Endodermal cell (in vitro differentiated cells): ENCODE results near the gene IL13RA2. TPM values are rescaled to one million over a fixed set of nuclear protein-coding genes. Genes with fewer than 3 reads are reported as not detected.

ENCODE experiments used
- DNase-seq: peaks from one replicate; pipeline ENCODE4 v3.0.0-alpha.2; 2017
- H3K27ac ChIP-seq: 2 replicates; pipeline ENCODE4 v1.5.1; 2013; ENCODE audit warnings: mild to moderate bottlenecking, low read depth, low read length, moderate library complexity
- H3K27me3 ChIP-seq: 2 replicates; pipeline ENCODE4 v1.6.1; 2013; ENCODE audit warnings: mild to moderate bottlenecking, low read length, moderate library complexity; ENCODE audit not compliant: insufficient read depth, control insufficient read depth, poor library complexity, severe bottlenecking
- H3K36me3 ChIP-seq: 2 replicates; pipeline ENCODE4 v1.7.0; 2013; ENCODE audit warnings: mild to moderate bottlenecking, low read length, moderate library complexity; ENCODE audit not compliant: control insufficient read depth, insufficient read depth
- H3K4me1 ChIP-seq: one replicate; pipeline ENCODE4 v1.7.0; 2013; ENCODE audit warnings: low read length; ENCODE audit not compliant: control insufficient read depth, insufficient read depth
- H3K4me3 ChIP-seq: 2 replicates; pipeline ENCODE4 v1.5.1; 2013; ENCODE audit warnings: mild to moderate bottlenecking, low read length, moderate library complexity
- H3K9ac ChIP-seq: 2 replicates; pipeline ENCODE4 v1.6.1; 2013; ENCODE audit warnings: mild to moderate bottlenecking, low read length, moderate library complexity; ENCODE audit not compliant: poor library complexity, severe bottlenecking; ENCODE audit errors: extremely low read depth
- H3K9me3 ChIP-seq: 2 replicates; pipeline ENCODE4 v1.6.1; 2013; ENCODE audit warnings: mild to moderate bottlenecking, low read length, moderate library complexity; ENCODE audit not compliant: control insufficient read depth
- H3K27ac Mint-ChIP-seq: 2 replicates; pipeline ENCODE4 v1.8.0; 2020; ENCODE audit warnings: mixed read lengths
- H3K27me3 Mint-ChIP-seq: 2 replicates; pipeline ENCODE4 v1.8.0; 2021; ENCODE audit warnings: mild to moderate bottlenecking, mixed read lengths; ENCODE audit not compliant: insufficient read depth
- H3K36me3 Mint-ChIP-seq: 2 replicates; pipeline ENCODE4 v1.8.0; 2020; ENCODE audit warnings: low read depth, mixed read lengths
- H3K4me1 Mint-ChIP-seq: 2 replicates; pipeline ENCODE4 v1.8.0; 2020; ENCODE audit warnings: mixed read lengths
- H3K4me3 Mint-ChIP-seq: 2 replicates; pipeline ENCODE4 v1.8.0; 2020; ENCODE audit warnings: mild to moderate bottlenecking, moderate library complexity, mixed read lengths
- H3K9me3 Mint-ChIP-seq: 2 replicates; pipeline ENCODE4 v1.8.0; 2020; ENCODE audit warnings: mild to moderate bottlenecking, mixed read lengths
- CTCF ChIP-seq: fragments of 200-600 bp; sonication (generic); conservative IDR thresholded peaks from 2 replicates; pipeline ENCODE4 v1.5.0; 2021; ENCODE audit warnings: antibody characterized with exemption, mild to moderate bottlenecking
- WGBS, 2 experiments: methylation state at CpG; one replicate each; pipeline versions ENCODE4 v1.1.5 to v1.1.7; 2013; ENCODE audit warnings: missing lambda C conversion rate in 2 of 2, mixed read lengths in 1 of 2; ENCODE audit not compliant: insufficient coverage in 1 of 2, insufficient read length in 1 of 2; 5-methylcytosine and 5-hydroxymethylcytosine counted together
- total RNA-seq, 2 donors: library from RNA; stranded (reverse); fragmentation: NEBNext Ultra II Directional in 1 of 2; extraction: Animal tissue kit (Norgen Biotek cat#: 25700) in 1 of 2; gene quantifications; 2 replicates in 1 of 2; 3 replicates in 1 of 2; pipeline ENCODE4 v1.2.1, GENCODE V29; 2021

The IL13RA2 gene
- total RNA-seq, 2 donors from 2014 or later, result not detected

- Histone ChIP-seq H3K9me3 (no peaks in the 10 kb centered on the region), H3K4me3 (no peak overlapping the region), H3K4me1 (no peaks in the 10 kb centered on the region), H3K27me3 (no peaks in the 10 kb centered on the region), H3K27ac (no peak overlapping the region), H3K36me3 (no peaks in the 10 kb centered on the region), H3K9ac (no peak overlapping the region)
- H3K36me3 Mint-ChIP-seq, result no peaks in the 10 kb centered on the region
- no peaks in the 10 kb centered on the region for H3K9me3 Mint-ChIP-seq
- no peak for TF ChIP-seq CTCF
- 90% methylated on average over 1 of the region's 1 CpG; no CpG with 5 or more reads in 1 of the 2 experiments for WGBS, 2 experiments
- no peak overlapping the region for H3K4me3 Mint-ChIP-seq
- no peaks in the 10 kb centered on the region for H3K4me1 Mint-ChIP-seq
- peaks cover 2% of the 10 kb centered on the region for H3K27me3 Mint-ChIP-seq
- DNase-seq, result no peak
- H3K27ac Mint-ChIP-seq, result no peak overlapping the region
Measured at GRCh38 chrX:115011428-115011827, 6.0 kb downstream of the IL13RA2 start.

- WGBS, 2 experiments, result 95 to 100% methylated on average over 4 to 5 of the region's 6 CpGs
- no peak overlapping the region for H3K9ac ChIP-seq
- H3K4me3 ChIP-seq, result no peak overlapping the region
- Mint-ChIP-seq H3K4me1 (no peaks in the 10 kb centered on the region), H3K36me3 (no peaks in the 10 kb centered on the region), H3K4me3 (no peak overlapping the region), H3K27ac (no peak overlapping the region), H3K9me3 (peaks cover 6% of the 10 kb centered on the region), H3K27me3 (no peaks in the 10 kb centered on the region)
- no peaks in the 10 kb centered on the region for H3K9me3 ChIP-seq
- TF ChIP-seq CTCF, result no peak
- no peaks in the 10 kb centered on the region for H3K27me3 ChIP-seq
- no peak for DNase-seq
- no peak overlapping the region for H3K27ac ChIP-seq
- no peaks in the 10 kb centered on the region for H3K36me3 ChIP-seq
- no peaks in the 10 kb centered on the region for H3K4me1 ChIP-seq
Measured at GRCh38 chrX:114999906-115000305, 17.5 kb downstream of the IL13RA2 start.

- H3K9me3 ChIP-seq, result no peaks in the 10 kb centered on the region
- no peaks in the 10 kb centered on the region for H3K4me1 Mint-ChIP-seq
- WGBS, 2 experiments, result 78 to 100% methylated on average over 1 to 2 of the region's 2 CpGs
Measured at GRCh38 chrX:114997779-114998178, 19.6 kb downstream of the IL13RA2 start.

More at GRCh38 chrX:114997779-114998178, 19.6 kb downstream of the IL13RA2 start:
- H3K27me3 ChIP-seq, result no peaks in the 10 kb centered on the region
- no peak for TF ChIP-seq CTCF
- Mint-ChIP-seq H3K27ac (no peak overlapping the region), H3K9me3 (peaks cover 6% of the 10 kb centered on the region), H3K27me3 (peaks cover 3% of the 10 kb centered on the region), H3K36me3 (no peaks in the 10 kb centered on the region), H3K4me3 (no peak overlapping the region)
- DNase-seq, result no peak
- no peaks in the 10 kb centered on the region for H3K4me1 ChIP-seq
- no peaks in the 10 kb centered on the region for H3K36me3 ChIP-seq
- H3K27ac ChIP-seq, result no peak overlapping the region
- no peak overlapping the region for H3K9ac ChIP-seq
- no peak overlapping the region for H3K4me3 ChIP-seq
